Measurements from ENCODE around the gene BCL2L15.

Gene BCL2L15

GRCh38 chr1:113887402-113888175 lies at the start of gene BCL2L15:
BCL2L15 (minus strand) TSS chr1:113887581; CDS start chr1:113887375, 206 bp downstream.
- no peak for DNase-seq (ENCODE audit: low spot score)

GRCh38 chr1:113937146-113937545 lies 49.8 kb upstream of the BCL2L15 start:
- no peak for DNase-seq (ENCODE audit: low spot score)

GRCh38 chr1:113935970-113936369 lies 48.6 kb upstream of the BCL2L15 start:
- DNase-seq (ENCODE audit: low spot score) = no peak

- DNase-seq (ENCODE audit: low spot score) = no peak
Observed at GRCh38 chr1:113935176-113935575, 47.8 kb upstream of the BCL2L15 start.

DNA sequence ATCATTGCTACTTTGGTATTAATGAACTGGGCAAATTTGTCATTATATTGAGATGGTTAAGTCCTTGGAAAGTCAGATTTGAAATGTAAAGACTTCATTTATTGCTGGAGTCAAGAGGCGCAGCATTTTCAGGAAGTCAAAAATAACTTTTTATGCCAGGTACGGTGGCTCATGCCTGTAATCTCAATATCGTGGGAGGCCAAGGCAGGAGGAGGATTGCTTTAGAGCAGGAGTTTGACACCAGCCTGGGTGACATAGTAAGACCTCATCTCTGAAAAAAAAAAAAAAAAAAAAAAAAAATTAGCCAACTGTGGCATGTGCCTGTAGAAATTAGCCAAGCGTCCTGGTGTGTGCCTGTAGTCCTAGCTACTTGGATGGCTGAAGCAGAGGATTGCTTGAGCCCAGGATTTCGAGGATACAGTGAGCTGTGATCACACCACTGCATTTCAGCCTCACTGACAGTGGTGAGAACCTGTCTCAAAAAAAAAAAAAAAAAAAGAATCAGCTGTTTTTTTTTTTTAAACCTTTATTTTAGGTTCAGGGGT lies 47.2 kb upstream of the BCL2L15 start:
- no peak for DNase-seq (ENCODE audit: low spot score)

GRCh38 chr1:113934006-113934405 lies 46.6 kb upstream of the BCL2L15 start:
- DNase-seq (ENCODE audit: low spot score) = no peak

GRCh38 chr1:113931451-113931851 lies 44.1 kb upstream of the BCL2L15 start:
- peak; percentile 46 for DNase-seq (ENCODE audit: low spot score)

GRCh38 chr1:113930499-113931161 lies 43.2 kb upstream of the BCL2L15 start:
- peak; percentile 69 for DNase-seq (ENCODE audit: low spot score)

DNA sequence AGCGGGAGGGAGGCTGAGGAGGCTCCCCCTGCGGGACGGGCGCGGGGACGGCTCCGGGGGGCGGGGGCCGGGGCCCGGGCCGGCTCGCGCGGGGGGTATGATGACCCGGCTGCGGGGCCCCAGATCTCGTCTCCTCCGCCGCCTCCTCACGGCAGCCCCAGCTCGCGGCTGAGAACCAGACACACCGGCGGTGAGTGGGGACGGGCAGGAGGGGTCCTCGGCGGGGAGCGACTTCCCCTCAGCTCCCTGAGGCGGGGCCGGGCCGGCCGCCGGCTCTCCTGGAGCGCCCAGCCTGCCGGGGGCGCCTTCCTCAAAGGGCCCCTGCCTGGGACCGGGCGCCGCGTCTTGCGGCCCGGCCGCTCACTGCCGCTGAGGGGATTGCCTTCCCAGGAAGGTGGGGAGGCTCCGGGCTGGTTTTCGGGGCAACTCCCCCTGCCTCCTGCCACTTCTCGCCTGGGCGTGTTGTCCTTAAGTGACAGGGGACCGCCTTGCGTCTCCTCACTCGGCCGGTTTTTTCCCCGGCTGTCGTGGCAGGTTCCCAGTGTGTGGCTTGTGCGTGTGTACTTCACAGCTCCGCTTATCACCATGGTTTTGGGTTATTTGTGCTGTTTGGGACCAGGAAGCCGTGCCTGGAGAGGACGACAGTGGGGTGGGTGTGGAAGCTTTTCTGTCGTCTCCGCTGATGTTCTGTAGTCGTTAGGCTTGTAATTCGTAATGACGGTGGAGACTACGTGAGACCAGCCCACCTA lies 42.5 kb upstream of the BCL2L15 start:
- peak; percentile 51 for DNase-seq (ENCODE audit: low spot score)

GRCh38 chr1:113928941-113929749 lies 41.8 kb upstream of the BCL2L15 start, which contains the start of gene HIPK1:
HIPK1 (plus strand) TSS chr1:113929324.
- DNase-seq (ENCODE audit: low spot score) = peak; percentile 87

- no peak for DNase-seq (ENCODE audit: low spot score)
Observed at GRCh38 chr1:113928187-113928930, 41.0 kb upstream of the BCL2L15 start.

- no peak for DNase-seq (ENCODE audit: low spot score)
Observed at GRCh38 chr1:113924473-113924872, 37.1 kb upstream of the BCL2L15 start.

GRCh38 chr1:113922957-113923356 lies 35.6 kb upstream of the BCL2L15 start:
- no peak for DNase-seq (ENCODE audit: low spot score)

- DNase-seq (ENCODE audit: low spot score) = no peak
Observed at GRCh38 chr1:113918243-113918642, 30.9 kb upstream of the BCL2L15 start.

DNA sequence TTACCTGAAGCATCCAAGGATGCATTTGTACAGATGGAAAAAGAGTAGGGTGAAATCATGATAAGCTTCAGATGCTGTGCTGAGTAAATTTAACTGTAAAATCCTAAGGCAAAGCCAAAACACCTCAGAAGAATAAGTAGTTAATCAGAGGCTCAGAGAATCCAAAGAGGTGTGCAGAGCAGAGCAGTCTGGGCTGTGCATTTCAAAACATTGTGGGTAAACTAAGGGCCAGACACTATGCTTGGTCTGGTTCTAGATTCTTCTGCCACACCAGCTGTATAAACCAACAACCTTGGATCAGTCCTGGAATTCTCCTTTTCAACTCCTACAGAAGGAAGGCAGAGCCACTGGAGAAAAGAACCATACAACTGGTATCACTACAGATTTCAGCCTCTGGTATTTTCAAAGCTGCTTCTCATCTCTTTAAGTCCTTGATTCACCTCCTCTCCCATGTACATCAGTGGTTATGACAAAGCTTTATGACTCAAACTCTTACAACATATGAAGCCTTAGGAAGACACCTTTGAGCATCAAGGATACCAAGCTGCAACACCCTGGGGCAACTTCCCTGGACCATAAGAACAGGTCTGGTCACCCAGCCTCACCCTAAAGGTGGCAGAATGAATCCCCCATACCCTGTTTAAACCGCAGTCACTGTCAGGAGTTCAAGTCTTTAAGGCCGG lies 30.2 kb upstream of the BCL2L15 start:
- no peak for DNase-seq (ENCODE audit: low spot score)

DNA sequence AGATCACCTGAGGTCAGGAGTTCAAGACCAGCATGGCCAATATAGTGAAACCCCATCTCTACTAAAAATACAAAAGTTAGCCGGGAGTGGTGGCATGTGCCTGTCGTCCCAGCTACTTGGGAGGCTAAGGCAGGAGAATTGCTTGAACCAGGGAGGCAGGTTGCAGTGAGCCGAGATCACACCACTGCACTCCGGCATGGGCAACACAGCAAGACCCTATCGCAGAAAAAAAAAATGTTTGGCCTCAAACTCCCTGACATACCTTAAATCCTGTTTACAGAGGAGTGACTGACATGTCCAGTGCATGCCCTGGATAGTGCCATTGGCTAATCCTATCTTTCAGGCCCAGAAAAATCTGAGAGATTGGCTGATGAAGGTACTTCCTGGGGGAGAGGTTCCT lies 29.6 kb upstream of the BCL2L15 start:
- no peak for DNase-seq (ENCODE audit: low spot score)

DNA sequence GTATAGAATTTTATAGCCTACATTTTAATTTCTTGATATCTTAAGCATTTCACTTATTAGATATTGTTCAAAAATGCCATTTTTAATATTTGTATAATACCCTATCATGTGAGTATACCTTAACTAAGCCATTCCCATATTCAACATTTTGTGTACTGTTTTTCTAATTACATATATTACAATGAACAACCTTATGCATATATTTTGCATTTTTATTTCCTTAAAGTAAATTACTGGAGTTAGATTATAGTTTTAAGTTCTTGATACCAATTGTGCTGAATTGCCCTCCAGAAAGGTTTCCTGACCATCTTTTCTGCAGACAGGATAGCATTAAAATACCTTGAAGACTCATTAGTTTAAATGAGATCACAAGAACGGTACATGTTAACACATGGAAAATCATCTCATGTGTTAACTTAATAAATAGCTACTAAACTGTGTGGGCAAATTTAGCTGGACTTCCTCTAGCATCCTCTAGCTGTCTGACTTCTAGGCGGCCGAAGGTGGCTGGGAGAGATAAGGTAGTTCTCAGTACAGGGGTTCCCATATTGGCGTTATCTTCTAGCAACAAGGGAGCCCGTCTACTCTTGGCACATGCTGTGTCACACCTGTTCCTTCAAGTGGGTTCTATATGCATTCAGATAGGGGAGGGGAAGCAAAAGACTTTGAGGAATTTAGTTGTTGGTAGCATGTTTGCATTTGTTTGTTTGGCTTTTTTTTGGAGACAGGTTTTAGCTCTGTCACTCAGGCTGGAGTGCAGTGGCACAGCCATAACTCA lies 26.7 kb upstream of the BCL2L15 start:
- no peak for DNase-seq (ENCODE audit: low spot score)

GRCh38 chr1:113913312-113913668 lies 25.9 kb upstream of the BCL2L15 start:
- DNase-seq (ENCODE audit: low spot score) = no peak

DNA sequence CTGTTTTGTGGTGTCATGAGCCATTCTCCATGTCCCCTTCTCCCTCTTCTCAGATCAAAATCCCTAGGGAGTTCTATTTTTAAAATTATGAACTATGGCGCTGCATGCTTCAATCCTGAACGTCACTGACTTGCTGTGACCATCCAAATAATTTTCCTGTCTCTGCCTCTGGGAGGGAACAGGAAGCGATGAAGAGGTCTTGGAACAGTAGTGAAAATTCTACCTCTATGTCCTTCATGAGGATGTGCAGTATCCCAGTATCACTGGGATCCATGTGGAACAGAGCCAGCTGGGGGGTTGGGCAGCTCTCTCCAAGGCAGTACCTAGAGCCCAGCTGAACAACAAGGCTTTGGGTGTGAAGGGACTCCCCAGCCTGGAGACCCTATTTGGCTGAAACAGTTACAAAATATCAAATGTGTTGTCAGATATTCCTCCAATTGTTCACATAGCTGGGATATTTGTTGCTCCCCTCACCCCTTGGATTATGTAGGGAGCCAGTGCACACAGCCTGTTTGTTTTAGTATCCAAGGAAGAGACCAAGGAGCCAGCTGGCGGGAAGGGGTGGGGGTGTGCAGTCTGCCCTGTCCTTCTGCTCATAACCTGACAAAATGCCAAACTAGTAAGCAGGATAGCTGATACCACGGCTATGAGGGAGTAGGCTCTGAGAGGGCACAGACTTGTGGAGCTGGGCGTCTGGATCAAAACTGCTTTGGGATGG lies 25.4 kb upstream of the BCL2L15 start:
- no peak for DNase-seq (ENCODE audit: low spot score)

Measured in CD4-positive, alpha-beta T cell treated with Interleukin-6 at 100 ng/mL for 8 hours (primary cell).